OCI-LY1 (cell line): ENCODE measurements around the gene CTSO.

Experiments
- H2AFZ ChIP-seq: fragments of 200-600 bp; sonication (generic), shearing (Covaris generic); 2 replicates; pipeline ENCODE4 v1.6.0; 2014; ENCODE audit warnings: antibody characterized with exemption, mild to moderate bottlenecking, low read length
- H3F3A ChIP-seq: fragments of 200-600 bp; sonication (generic), shearing (Covaris generic); 2 replicates; pipeline ENCODE4 v1.6.0; 2014; ENCODE audit warnings: mild to moderate bottlenecking, antibody characterized with exemption, low read length, moderate library complexity; ENCODE audit not compliant: insufficient read depth
- H3K27ac ChIP-seq: fragments of 200-600 bp; sonication (generic); 2 replicates; pipeline ENCODE4 v1.5.1; 2014; ENCODE audit warnings: low read length, mixed run types, mild to moderate bottlenecking, low read depth; ENCODE audit not compliant: poor library complexity, severe bottlenecking
- H3K27me3 ChIP-seq: fragments of 200-600 bp; sonication (generic); 2 replicates; pipeline ENCODE4 v1.6.0; 2014; ENCODE audit warnings: antibody characterized with exemption, mild to moderate bottlenecking, low read length, moderate library complexity; ENCODE audit not compliant: insufficient read depth
- H3K36me3 ChIP-seq: fragments of 200-600 bp; sonication (generic); 2 replicates; pipeline ENCODE4 v1.6.1; 2014; ENCODE audit warnings: mild to moderate bottlenecking, antibody characterized with exemption, low read length, moderate library complexity, mixed read lengths; ENCODE audit not compliant: insufficient read depth
- H3K4me1 ChIP-seq: fragments of 200-600 bp; sonication (generic); 2 replicates; pipeline ENCODE4 v1.5.1; 2014; ENCODE audit warnings: mild to moderate bottlenecking, low read length, moderate library complexity; ENCODE audit not compliant: insufficient read depth, severe bottlenecking
- H3K4me2 ChIP-seq: fragments of 200-600 bp; sonication (generic), shearing (Covaris generic); 2 replicates; pipeline ENCODE4 v1.6.1; 2014; ENCODE audit warnings: low read length
- H3K4me3 ChIP-seq: fragments of 200-600 bp; sonication (generic); 2 replicates; pipeline ENCODE4 v1.5.1; 2014; ENCODE audit warnings: low read length, low read depth, mild to moderate bottlenecking, mixed read lengths; ENCODE audit not compliant: poor library complexity, severe bottlenecking
- H3K79me2 ChIP-seq: fragments of 200-600 bp; shearing (Covaris generic); 2 replicates; pipeline ENCODE4 v1.6.1; 2016; ENCODE audit warnings: mixed run types, low read length, mixed read lengths; ENCODE audit not compliant: insufficient read depth
- H3K9ac ChIP-seq: fragments of 200-600 bp; sonication (generic), shearing (Covaris generic); 2 replicates; pipeline ENCODE4 v1.6.1; 2014; ENCODE audit warnings: mild to moderate bottlenecking, low read length, mixed read lengths
- H3K9me2 ChIP-seq: fragments of 200-600 bp; sonication (generic), shearing (Covaris generic); 2 replicates; pipeline ENCODE4 v1.6.1; 2014; ENCODE audit warnings: low read depth, mild to moderate bottlenecking, low read length, mixed read lengths
- H3K9me3 ChIP-seq: fragments of 200-600 bp; shearing (Covaris generic); 2 replicates; pipeline ENCODE4 v1.6.1; 2014; ENCODE audit warnings: low read length, mixed read lengths
- H4K20me1 ChIP-seq: fragments of 200-600 bp; sonication (generic), shearing (Covaris generic); 2 replicates; pipeline ENCODE4 v1.6.0; 2016; ENCODE audit warnings: mild to moderate bottlenecking, low read length; ENCODE audit not compliant: insufficient read depth
- EZH2 ChIP-seq: fragments of 200-600 bp; sonication (generic), shearing (Covaris generic); IDR thresholded peaks from 2 replicates; pipeline ENCODE4 v1.8.0; 2017; ENCODE audit warnings: borderline replicate concordance, mixed run types, mild to moderate bottlenecking, antibody characterized with exemption, low read length, moderate library complexity, mixed read lengths
- TF ChIP-seq, protein P1 (sequence below): fragments of 200-600 bp; sonication (generic), shearing (Covaris generic); IDR thresholded peaks from 2 replicates; pipeline ENCODE4 v1.5.1; 2017; ENCODE audit warnings: mild to moderate bottlenecking, antibody characterized with exemption, low read length, moderate library complexity, mixed read lengths

The CTSO gene

DNA sequence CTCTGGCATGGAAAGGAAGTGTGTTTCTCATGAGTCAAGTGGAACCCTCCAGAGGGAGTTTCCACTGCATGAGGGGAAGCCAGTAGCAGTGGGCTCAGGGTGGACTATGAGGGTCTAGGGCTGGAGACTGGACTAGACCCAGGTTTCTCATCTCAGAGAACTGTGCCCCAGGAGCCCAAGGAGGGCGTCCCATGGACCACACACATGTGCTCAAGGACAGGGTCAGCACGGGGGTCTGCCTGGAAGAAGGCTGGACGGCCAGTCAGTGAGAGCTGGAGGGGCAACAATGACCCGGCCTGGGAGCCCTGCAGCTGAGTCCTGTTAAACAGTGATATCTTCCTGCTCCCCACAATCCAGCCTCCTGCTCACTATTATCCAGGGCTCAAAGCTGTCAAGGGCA, 5.8 kb upstream of the CTSO start:
- H4K20me1 ChIP-seq: no peaks in the 10 kb centered on the region
- no peak overlapping the region for H3K4me3 ChIP-seq
- H3K27me3 ChIP-seq: no peaks in the 10 kb centered on the region
- H3K9me2 ChIP-seq: no peaks in the 10 kb centered on the region
- no peaks in the 10 kb centered on the region for H3K4me1 ChIP-seq
- no peaks in the 10 kb centered on the region for H3K79me2 ChIP-seq
- TF ChIP-seq, protein P1, sequence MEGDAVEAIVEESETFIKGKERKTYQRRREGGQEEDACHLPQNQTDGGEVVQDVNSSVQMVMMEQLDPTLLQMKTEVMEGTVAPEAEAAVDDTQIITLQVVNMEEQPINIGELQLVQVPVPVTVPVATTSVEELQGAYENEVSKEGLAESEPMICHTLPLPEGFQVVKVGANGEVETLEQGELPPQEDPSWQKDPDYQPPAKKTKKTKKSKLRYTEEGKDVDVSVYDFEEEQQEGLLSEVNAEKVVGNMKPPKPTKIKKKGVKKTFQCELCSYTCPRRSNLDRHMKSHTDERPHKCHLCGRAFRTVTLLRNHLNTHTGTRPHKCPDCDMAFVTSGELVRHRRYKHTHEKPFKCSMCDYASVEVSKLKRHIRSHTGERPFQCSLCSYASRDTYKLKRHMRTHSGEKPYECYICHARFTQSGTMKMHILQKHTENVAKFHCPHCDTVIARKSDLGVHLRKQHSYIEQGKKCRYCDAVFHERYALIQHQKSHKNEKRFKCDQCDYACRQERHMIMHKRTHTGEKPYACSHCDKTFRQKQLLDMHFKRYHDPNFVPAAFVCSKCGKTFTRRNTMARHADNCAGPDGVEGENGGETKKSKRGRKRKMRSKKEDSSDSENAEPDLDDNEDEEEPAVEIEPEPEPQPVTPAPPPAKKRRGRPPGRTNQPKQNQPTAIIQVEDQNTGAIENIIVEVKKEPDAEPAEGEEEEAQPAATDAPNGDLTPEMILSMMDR: no peak
- no peak for TF ChIP-seq EZH2
- no peaks in the 10 kb centered on the region for H3K36me3 ChIP-seq
- no peak overlapping the region for H2AFZ ChIP-seq
- no peaks in the 10 kb centered on the region for H3K9me3 ChIP-seq
- no peak overlapping the region for H3K9ac ChIP-seq
- no peak overlapping the region for H3K4me2 ChIP-seq
- H3F3A ChIP-seq: no peaks in the 10 kb centered on the region
- no peak overlapping the region for H3K27ac ChIP-seq

DNA sequence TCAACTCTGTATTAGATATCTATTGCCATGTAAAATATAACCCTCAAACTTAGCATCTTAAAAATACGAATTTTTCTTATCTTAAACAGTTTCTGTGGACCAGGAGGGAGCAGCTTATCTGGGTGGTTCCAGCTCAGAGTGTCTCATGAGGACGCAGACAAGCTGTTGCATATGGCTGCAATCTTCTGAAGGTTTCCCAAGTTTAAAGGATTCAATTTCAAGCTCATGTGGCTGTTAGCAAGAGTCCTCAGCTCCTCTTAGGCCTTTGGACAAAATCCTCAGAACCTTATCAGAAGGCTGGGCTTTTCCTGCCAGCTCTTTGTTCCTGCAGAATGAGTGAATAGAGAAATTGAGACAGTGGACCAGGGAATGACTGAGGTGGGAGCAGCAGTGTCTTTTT, 2.8 kb upstream of the CTSO start:
- Histone ChIP-seq H3K9ac (no peak overlapping the region), H3K4me1 (peaks cover 5% of the 10 kb centered on the region), H4K20me1 (no peaks in the 10 kb centered on the region), H3K27me3 (no peaks in the 10 kb centered on the region), H3K9me3 (no peaks in the 10 kb centered on the region), H2AFZ (no peak overlapping the region), H3F3A (no peaks in the 10 kb centered on the region), H3K79me2 (no peaks in the 10 kb centered on the region), H3K4me3 (no peak overlapping the region), H3K4me2 (no peak overlapping the region), H3K27ac (no peak overlapping the region), H3K36me3 (no peaks in the 10 kb centered on the region), H3K9me2 (no peaks in the 10 kb centered on the region)
- TF ChIP-seq EZH2: no peak
- TF ChIP-seq, protein P1: no peak

DNA sequence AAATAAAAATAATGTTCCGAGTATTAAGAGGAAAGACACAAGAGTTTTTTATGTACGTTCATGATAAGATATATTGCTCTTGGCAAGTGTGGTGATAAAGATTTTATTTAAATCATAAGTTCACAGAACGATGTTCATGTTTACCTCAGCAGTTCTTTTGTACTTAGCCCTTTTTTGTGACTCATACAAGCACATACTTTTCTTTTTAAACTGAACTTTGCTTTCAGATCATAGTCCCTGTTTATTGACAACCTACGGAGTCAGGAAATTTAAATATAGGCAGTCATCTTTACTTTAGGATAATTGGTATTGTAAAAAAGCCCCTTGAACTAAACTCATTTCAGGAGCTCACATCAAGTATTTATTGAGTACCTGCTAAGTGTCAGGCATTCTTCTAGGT, 1.3 kb upstream of the CTSO start:
- H4K20me1 ChIP-seq: no peaks in the 10 kb centered on the region
- H3K9ac ChIP-seq: no peak overlapping the region
- H3K79me2 ChIP-seq: no peaks in the 10 kb centered on the region
- no peaks in the 10 kb centered on the region for H3K36me3 ChIP-seq
- no peak overlapping the region for H3K27ac ChIP-seq
- H3F3A ChIP-seq: no peaks in the 10 kb centered on the region
- H3K27me3 ChIP-seq: no peaks in the 10 kb centered on the region
- TF ChIP-seq, protein P1: no peak
- no peak for TF ChIP-seq EZH2
- H3K9me2 ChIP-seq: no peaks in the 10 kb centered on the region
- no peak overlapping the region for H2AFZ ChIP-seq
- H3K4me3 ChIP-seq: no peak overlapping the region
- no peaks in the 10 kb centered on the region for H3K9me3 ChIP-seq
- peaks cover 5% of the 10 kb centered on the region for H3K4me1 ChIP-seq
- H3K4me2 ChIP-seq: no peak overlapping the region
